Esophagus squamous epithelium (tissue), 5 donors: ENCODE data around the gene BTBD3. TPM values are rescaled to one million over a fixed set of nuclear protein-coding genes. Genes with fewer than 3 reads are reported as not detected.

Experiments used
- DNase-seq: peaks from one replicate; lab custom pipeline; 2025; lab: John Stamatoyannopoulos, UW
- H3K27ac ChIP-seq, 4 donors: fragments of 200-600 bp; sonication (generic); one replicate each; pipeline ENCODE4 v1.5.1; 2016 to 2019; ENCODE audit warnings: mild to moderate bottlenecking in 1 of 4
- H3K27me3 ChIP-seq, 4 donors: fragments of 200-600 bp; sonication (generic); 1 replicate in 3 of 4; 2 replicates in 1 of 4; pipeline versions ENCODE4 v1.5.1 to v1.6.0; 2017 to 2021; ENCODE audit warnings: antibody characterized with exemption in 1 of 4
- H3K36me3 ChIP-seq, 3 donors: fragments of 200-600 bp; sonication (generic); one replicate each; pipeline ENCODE4 v1.5.1; 2016 to 2019
- H3K4me1 ChIP-seq, 3 donors: fragments of 200-600 bp; sonication (generic); one replicate each; pipeline ENCODE4 v1.5.1; 2017 to 2019
- H3K4me3 ChIP-seq, 4 donors: fragments of 200-600 bp; sonication (generic); 1 replicate in 3 of 4; 2 replicates in 1 of 4; pipeline ENCODE4 v1.5.1; 2016 to 2019; ENCODE audit warnings: mild to moderate bottlenecking in 2 of 4, moderate library complexity in 1 of 4
- H3K9me3 ChIP-seq, 3 donors: fragments of 200-600 bp; sonication (generic); one replicate each; pipeline ENCODE4 v1.5.1; 2016 to 2019
- CTCF ChIP-seq, 6 experiments: fragments of 450-650 bp in 4 of 6; fragments of 200-600 bp in 2 of 6; sonication (generic) in 2 of 6; IDR thresholded peaks; one replicate each; pipeline ENCODE4 v1.5.1; 2016 to 2019; ENCODE audit warnings: antibody characterized with exemption in 6 of 6, mild to moderate bottlenecking in 4 of 6, moderate library complexity in 4 of 6
- POLR2A ChIP-seq, 4 donors: fragments of 450-650 bp; IDR thresholded peaks; one replicate each; pipeline ENCODE4 v1.6.1; 2017; ENCODE audit warnings: antibody characterized with exemption in 4 of 4, mild to moderate bottlenecking in 4 of 4, moderate library complexity in 3 of 4
- WGBS, 2 donors: methylation state at CpG; one replicate each; pipeline ENCODE4 v1.1.5; 2018; 5-methylcytosine and 5-hydroxymethylcytosine counted together
- intact Hi-C: fragments of 100-400 bp; cut with DNase I; formaldehyde crosslinking; loops from one replicate; pipeline ENCODE4 v1.15.0; 2022
- total RNA-seq, 4 donors: library from RNA; depleted of rRNA; stranded (reverse); fragments of >200 nt; gene quantifications; one replicate each; pipeline ENCODE4 v1.1.0, GENCODE V29; 2016
- donor health status: DM: yes; HTN: yes; CAD: no.

Gene BTBD3
- total RNA-seq, 4 donors from 2014 or later: 12.4 to 24.0 (median 15.9) TPM

- Histone ChIP-seq H3K4me3 (no peak overlapping the region), H3K27ac (no peak overlapping the region), H3K9me3 (no peaks in the 10 kb centered on the region), H3K4me1 (no peaks in the 10 kb centered on the region), H3K27me3 (no peaks in the 10 kb centered on the region), H3K36me3 (no peaks in the 10 kb centered on the region)
- no peak for TF ChIP-seq POLR2A (IDR thresholded peaks at IDR 0.05)
- TF ChIP-seq CTCF (IDR thresholded peaks at IDR 0.05): no peak
- WGBS, 2 donors: 66 to 87% methylated on average over 7 to 24 of the region's 24 CpGs
- no peak for DNase-seq
- intact Hi-C loops: no loop called here
Observed at GRCh38 chr20:11958855-11959254, 41.2 kb downstream of the BTBD3 start.

DNA sequence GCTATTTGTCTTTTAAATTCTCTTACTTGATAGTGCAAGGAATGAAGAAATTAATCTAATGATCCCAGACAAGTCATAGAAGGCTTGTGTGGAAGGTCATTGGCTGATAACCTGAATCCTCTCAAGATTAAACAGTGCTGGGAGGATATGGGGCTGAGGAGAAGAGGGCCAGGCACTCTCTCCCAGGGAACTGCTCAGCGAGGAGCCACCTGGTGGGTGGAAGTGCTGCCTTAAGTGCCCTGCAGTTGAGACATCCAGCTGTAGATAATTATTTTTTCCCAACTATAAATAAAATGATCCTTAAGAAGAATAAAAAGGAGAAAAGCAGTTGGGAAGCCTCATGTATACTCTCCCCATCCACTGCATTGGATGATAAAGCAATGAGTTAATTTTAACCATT is 47.9 kb downstream of the BTBD3 start:
- Histone ChIP-seq H3K27me3 (no peaks in the 10 kb centered on the region), H3K9me3 (no peaks in the 10 kb centered on the region), H3K4me3 (no peak overlapping the region), H3K4me1 (peaks cover 0 to 4% (median 0%) of the 10 kb centered on the region in 3 donors), H3K36me3 (no peaks in the 10 kb centered on the region), H3K27ac (no peak overlapping the region)
- WGBS, 2 donors: 88% methylated on average over 1 of the region's 1 CpG
- intact Hi-C loops: no loop called here
- TF ChIP-seq POLR2A (IDR thresholded peaks at IDR 0.05) (no peak), CTCF (IDR thresholded peaks at IDR 0.05) (no peak)
- no peak for DNase-seq

DNA sequence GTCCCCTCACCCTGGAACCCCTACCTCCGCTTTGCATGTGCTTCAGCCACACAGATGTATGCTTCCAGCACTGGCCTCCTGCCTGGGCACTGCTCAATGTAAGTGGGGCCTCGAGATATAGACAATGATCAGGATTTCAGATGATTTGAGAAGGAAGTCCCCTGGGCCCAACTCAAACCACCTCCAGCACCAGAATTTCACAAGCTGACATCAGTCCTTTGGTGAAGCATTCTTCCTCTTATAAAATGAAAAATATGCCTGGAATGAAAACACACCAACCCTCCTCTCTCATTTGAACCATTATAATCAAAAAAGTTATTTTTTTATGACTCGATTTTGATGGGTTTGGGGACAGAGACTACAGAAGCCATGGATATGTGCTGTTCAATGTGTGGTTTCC is 48.5 kb downstream of the BTBD3 start:
- Histone ChIP-seq H3K27ac (no peak overlapping the region), H3K9me3 (no peaks in the 10 kb centered on the region), H3K27me3 (no peaks in the 10 kb centered on the region), H3K4me3 (no peak overlapping the region), H3K4me1 (peaks cover 0 to 4% (median 0%) of the 10 kb centered on the region in 3 donors), H3K36me3 (no peaks in the 10 kb centered on the region)
- TF ChIP-seq POLR2A (IDR thresholded peaks at IDR 0.05): no peak
- no peak for TF ChIP-seq CTCF (IDR thresholded peaks at IDR 0.05)
- intact Hi-C loops: no loop called here
- no peak for DNase-seq
- 38 to 52% methylated on average over 3 of the region's 3 CpGs for WGBS, 2 donors

GRCh38 chr20:11970243-11970836 is 52.6 kb downstream of the BTBD3 start:
- Histone ChIP-seq H3K36me3 (no peaks in the 10 kb centered on the region), H3K9me3 (no peaks in the 10 kb centered on the region), H3K27me3 (no peaks in the 10 kb centered on the region), H3K4me1 (peaks cover 0 to 4% (median 0%) of the 10 kb centered on the region in 3 donors), H3K4me3 (no peak overlapping the region), H3K27ac (no peak overlapping the region)
- intact Hi-C loops: no loop called here
- DNase-seq: no peak
- WGBS, 2 donors: 70 to 73% methylated on average over 3 of the region's 3 CpGs
- TF ChIP-seq CTCF (IDR thresholded peaks at IDR 0.05): no peak
- TF ChIP-seq POLR2A (IDR thresholded peaks at IDR 0.05): no peak

- TF ChIP-seq POLR2A (IDR thresholded peaks at IDR 0.05): no peak
- Histone ChIP-seq H3K4me1 (peaks cover 0 to 4% (median 0%) of the 10 kb centered on the region in 3 donors), H3K9me3 (no peaks in the 10 kb centered on the region), H3K27me3 (no peaks in the 10 kb centered on the region), H3K4me3 (no peak overlapping the region), H3K27ac (no peak overlapping the region), H3K36me3 (no peaks in the 10 kb centered on the region)
- WGBS, 2 donors: 81 to 84% methylated on average over 2 of the region's 2 CpGs
- no peak for DNase-seq
- intact Hi-C loops: no loop called here
Observed at GRCh38 chr20:11972478-11972877, 54.8 kb downstream of the BTBD3 start.
